Endothelial cell of umbilical vein (primary cell): ENCODE measurements around the gene SCN10A. TPM values are rescaled to one million over a fixed set of nuclear protein-coding genes. Genes with fewer than 3 reads are reported as not detected.
A peak's percentile ranks its signal among the peaks of the same experiment; 100 is the strongest.

Experiments used
- BruUV-seq: library from RNA; stranded (reverse); fragments of 400-500 nt; replicated peaks from 2 replicates; lab custom pipeline; 2021; lab: Mats Ljungman, UMichigan
- CTCF ChIA-PET: fragments of 300-600, 350-600 bp; sonication (Branson Sonifier 250); formaldehyde crosslinking; loops from one replicate; lab custom pipeline; 2021; ENCODE audit warnings: antibody characterized with exemption, inconsistent platforms; lab: Charles Lee
- POLR2A ChIA-PET: fragments of 300-600, 350-600 bp; sonication (Branson Sonifier 250); formaldehyde crosslinking; loops from one replicate; lab custom pipeline; 2021; ENCODE audit warnings: antibody characterized with exemption, inconsistent platforms; lab: Charles Lee
- DNase-seq: peaks from one replicate; pipeline ENCODE4 v3.0.0-alpha.2; 2011; ENCODE audit warnings: low read depth, low spot score
- FAIRE-seq: peaks from 2 replicates; lab custom pipeline; 2011; peaks lifted over from hg19 to GRCh38; lab: Jason Lieb, UNC
- H2AFZ ChIP-seq: 2 replicates; pipeline ENCODE4 v1.6.0; 2012; ENCODE audit warnings: low read depth, low read length, control low read depth, inconsistent platforms
- H3K27ac ChIP-seq: 2 replicates; pipeline ENCODE4 v1.5.1; 2011; ENCODE audit warnings: low read depth, mild to moderate bottlenecking, control low read depth, low read length, moderate library complexity; ENCODE audit not compliant: insufficient read depth
- H3K27me3 ChIP-seq, 2 experiments: 2 replicates each; pipeline versions ENCODE4 v1.6.0 to v1.6.1; 2011; ENCODE audit warnings: low read length in 2 of 2, mixed read lengths in 1 of 2; ENCODE audit not compliant: control insufficient read depth in 2 of 2, insufficient read depth in 2 of 2
- H3K36me3 ChIP-seq, 2 experiments: 2 replicates in 1 of 2; 3 replicates in 1 of 2; pipeline ENCODE4 v1.5.1; 2011; ENCODE audit warnings: low read length in 2 of 2, mild to moderate bottlenecking in 1 of 2, moderate library complexity in 1 of 2; ENCODE audit not compliant: control insufficient read depth in 2 of 2, insufficient read depth in 2 of 2; ENCODE audit errors: extremely low read depth in 1 of 2
- H3K4me1 ChIP-seq: 3 replicates; pipeline ENCODE4 v1.5.1; 2011; ENCODE audit warnings: mild to moderate bottlenecking, low read length; ENCODE audit not compliant: control insufficient read depth, insufficient read depth; ENCODE audit errors: extremely low read depth
- H3K4me2 ChIP-seq: 2 replicates; pipeline ENCODE4 v1.6.1; 2011; ENCODE audit warnings: low read length, control low read depth, mixed read lengths; ENCODE audit not compliant: insufficient read depth
- H3K4me3 ChIP-seq, 3 experiments: fragments of 200-600 bp in 1 of 3; sonication (generic), shearing (Covaris generic) in 1 of 3; replicated peaks in 1 of 3; 2 replicates each; pipeline ENCODE4 v1.5.1; 2011 to 2016; ENCODE audit warnings: control low read depth in 3 of 3, low read length in 3 of 3, mild to moderate bottlenecking in 2 of 3, inconsistent platforms in 1 of 3, low read depth in 1 of 3, moderate library complexity in 1 of 3; ENCODE audit not compliant: insufficient read depth in 1 of 3
- H3K79me2 ChIP-seq: 2 replicates; pipeline ENCODE4 v1.6.0; 2012; ENCODE audit warnings: low read length, inconsistent platforms; ENCODE audit not compliant: control insufficient read depth, insufficient read depth
- H3K9ac ChIP-seq: replicated peaks from 2 replicates; pipeline ENCODE3; 2011; ENCODE audit warnings: low read length, control low read depth; ENCODE audit not compliant: insufficient read depth; ENCODE audit errors: extremely low read depth
- H3K9me1 ChIP-seq: replicated peaks from 3 replicates; pipeline ENCODE4 v1.6.0; 2011; ENCODE audit warnings: mild to moderate bottlenecking, low read length; ENCODE audit not compliant: control insufficient read depth, insufficient read depth; ENCODE audit errors: extremely low read depth
- H3K9me3 ChIP-seq: replicated peaks from 2 replicates; pipeline ENCODE4 v1.5.1; 2012; ENCODE audit warnings: low read length, inconsistent platforms; ENCODE audit not compliant: control insufficient read depth, insufficient read depth
- H4K20me1 ChIP-seq: replicated peaks from 2 replicates; pipeline ENCODE3; 2011; ENCODE audit warnings: mild to moderate bottlenecking, low read length; ENCODE audit not compliant: control insufficient read depth, insufficient read depth; ENCODE audit errors: extremely low read depth
- EZH2 ChIP-seq: IDR thresholded peaks from 2 replicates; pipeline ENCODE4 v1.6.1; 2012; ENCODE audit warnings: borderline replicate concordance, low read depth, mild to moderate bottlenecking, moderate library complexity, low read length, inconsistent platforms; ENCODE audit not compliant: severe bottlenecking
- FOS ChIP-seq: IDR thresholded peaks from 2 replicates; pipeline ENCODE4 v1.6.1; 2011; ENCODE audit warnings: mild to moderate bottlenecking, low read length, moderate library complexity, borderline replicate concordance; ENCODE audit not compliant: insufficient read depth
- GATA2 ChIP-seq: IDR thresholded peaks from 2 replicates; pipeline ENCODE4 v1.7.0; 2011; ENCODE audit warnings: low read depth, mild to moderate bottlenecking, moderate library complexity, mixed read lengths, low read length; ENCODE audit not compliant: insufficient read length, insufficient read depth
- JUN ChIP-seq: IDR thresholded peaks from 2 replicates; pipeline ENCODE4 v1.6.1; 2011; ENCODE audit warnings: borderline replicate concordance, low read depth; ENCODE audit not compliant: insufficient read length, insufficient read depth
- MYC ChIP-seq: IDR thresholded peaks from one replicate; pipeline ENCODE4 v1.6.1; 2011; ENCODE audit warnings: mild to moderate bottlenecking, low read depth, low read length
- POLR2A ChIP-seq: IDR thresholded peaks from 2 replicates; pipeline ENCODE4 v1.6.1; 2012; ENCODE audit warnings: low read depth, mild to moderate bottlenecking, control low read depth, low read length
- POLR2AphosphoS5 ChIP-seq: IDR thresholded peaks from 2 replicates; pipeline ENCODE4 v1.6.1; 2012; ENCODE audit warnings: low read depth, mild to moderate bottlenecking, control low read depth, low read length, moderate library complexity; ENCODE audit not compliant: insufficient read depth
- dilution Hi-C: fragments of 300-500 bp; cut with MboI; formaldehyde crosslinking; loops from one replicate; pipeline ENCODE4 v1.15.0; 2019; ENCODE audit warnings: low sequenced_read_pairs; ENCODE audit not compliant: extremely low pct_ligation_motif_present
- intact Hi-C: fragments of 100-400 bp; cut with micrococcal nuclease; formaldehyde crosslinking; loops from one replicate; pipeline ENCODE4 v1.10.0; 2022
- polyA plus RNA-seq, 4 experiments: library from polyadenylated mRNA; depleted of rRNA in 3 of 4; stranded (reverse) in 3 of 4; unstranded in 1 of 4; fragments of >200 nt; gene quantifications; 2 replicates each; pipeline versions ENCODE4 v1.2.1 to v1.2.3, GENCODE V29; 2011 to 2012; ENCODE audit warnings: missing spikeins in 1 of 4
- total RNA-seq: library from RNA; stranded (reverse); gene quantifications from 2 replicates; pipeline ENCODE4 v1.2.3, GENCODE V29; 2021
- TF ChIP-seq, protein P1 (sequence below), 2 donors: IDR thresholded peaks; 1 replicate in 1 of 2; 2 replicates in 1 of 2; pipeline ENCODE4 v1.5.1; 2011; ENCODE audit warnings: low read length in 2 of 2, mild to moderate bottlenecking in 2 of 2, moderate library complexity in 2 of 2, control low read depth in 1 of 2, inconsistent platforms in 1 of 2, low read depth in 1 of 2; ENCODE audit not compliant: insufficient read depth in 1 of 2; ENCODE audit errors: extremely low read depth in 1 of 2
- TF ChIP-seq, protein P2 (sequence below): IDR thresholded peaks from 2 replicates; pipeline ENCODE4 v1.6.1; 2011; ENCODE audit not compliant: insufficient read depth, insufficient read length

Gene SCN10A
- total and polyA plus RNA-seq, 2 donors (not counting 3 experiments of a cell fraction or from before 2014, with no cell fraction given), result 0.07 TPM; not detected in 1

DNA sequence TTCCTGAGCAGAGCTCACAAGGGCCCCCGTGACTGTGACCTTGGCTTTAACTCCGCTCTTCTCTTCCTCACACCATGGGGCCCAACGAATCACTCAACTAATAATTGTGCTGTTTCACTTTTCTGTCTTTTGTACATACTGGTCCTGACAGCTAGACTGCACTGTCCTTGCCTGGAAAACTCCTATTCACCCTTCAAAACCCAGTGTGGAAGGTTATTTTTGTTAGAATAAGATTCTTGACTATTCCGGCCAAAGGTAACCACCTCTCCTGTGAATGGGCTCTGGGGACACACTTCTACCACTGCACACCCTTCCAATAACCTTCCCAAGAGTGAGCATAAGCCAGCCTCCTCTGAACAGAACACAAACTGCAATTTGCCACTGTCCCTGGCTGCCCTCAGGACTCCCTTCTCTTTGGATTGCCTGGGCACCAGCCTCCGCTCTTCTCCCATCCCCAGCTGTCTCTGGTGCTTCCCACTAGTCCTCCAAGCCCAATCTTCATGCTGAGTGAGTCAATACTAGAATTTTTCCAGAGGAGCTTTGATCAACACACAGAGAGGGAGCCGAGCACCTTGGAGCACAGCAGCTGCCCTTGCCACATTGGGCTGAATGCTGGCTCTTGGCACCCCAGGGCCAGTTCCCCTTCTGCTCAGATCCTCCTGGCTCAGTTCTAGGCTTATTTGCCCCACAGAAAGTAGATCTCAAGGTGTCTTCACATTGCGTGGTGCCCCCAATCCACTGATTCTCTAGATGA is 168.6 kb downstream of the SCN10A start:
- H3K36me3 ChIP-seq, result no peaks in the 10 kb centered on the region
- ChIA-PET POLR2A (no interaction called here), CTCF (interaction anchor here (0.7 to 4.8 kb wide), 24 partner anchors 8 to 353 kb away, joined by 3 to 62 read pairs (median 6); partner anchors contain the start of gene EXOG)
- no peaks in the 10 kb centered on the region for H3K9me1 ChIP-seq
- H3K4me1 ChIP-seq, result peaks cover 10% of the 10 kb centered on the region
- intact Hi-C loops, result no loop called here
- no peak overlapping the region for H3K4me2 ChIP-seq
- FAIRE-seq, result no peak
- TSS peak; percentile 17 for BruUV-seq
- H3K9me3 ChIP-seq, result no peaks in the 10 kb centered on the region
- dilution Hi-C loops, result no loop called here
- no peaks in the 10 kb centered on the region for H3K27me3 ChIP-seq
- DNase-seq, result no peak
- peaks cover 3% of the 10 kb centered on the region for H3K79me2 ChIP-seq
- no peak overlapping the region for H3K27ac ChIP-seq
- no peak overlapping the region for H3K4me3 ChIP-seq
- TF ChIP-seq POLR2AphosphoS5, result no peak
- no peak for TF ChIP-seq MYC
- no peak for TF ChIP-seq POLR2A
- TF ChIP-seq, protein P1, sequence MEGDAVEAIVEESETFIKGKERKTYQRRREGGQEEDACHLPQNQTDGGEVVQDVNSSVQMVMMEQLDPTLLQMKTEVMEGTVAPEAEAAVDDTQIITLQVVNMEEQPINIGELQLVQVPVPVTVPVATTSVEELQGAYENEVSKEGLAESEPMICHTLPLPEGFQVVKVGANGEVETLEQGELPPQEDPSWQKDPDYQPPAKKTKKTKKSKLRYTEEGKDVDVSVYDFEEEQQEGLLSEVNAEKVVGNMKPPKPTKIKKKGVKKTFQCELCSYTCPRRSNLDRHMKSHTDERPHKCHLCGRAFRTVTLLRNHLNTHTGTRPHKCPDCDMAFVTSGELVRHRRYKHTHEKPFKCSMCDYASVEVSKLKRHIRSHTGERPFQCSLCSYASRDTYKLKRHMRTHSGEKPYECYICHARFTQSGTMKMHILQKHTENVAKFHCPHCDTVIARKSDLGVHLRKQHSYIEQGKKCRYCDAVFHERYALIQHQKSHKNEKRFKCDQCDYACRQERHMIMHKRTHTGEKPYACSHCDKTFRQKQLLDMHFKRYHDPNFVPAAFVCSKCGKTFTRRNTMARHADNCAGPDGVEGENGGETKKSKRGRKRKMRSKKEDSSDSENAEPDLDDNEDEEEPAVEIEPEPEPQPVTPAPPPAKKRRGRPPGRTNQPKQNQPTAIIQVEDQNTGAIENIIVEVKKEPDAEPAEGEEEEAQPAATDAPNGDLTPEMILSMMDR (IDR thresholded peaks at IDR 0.05; ENCODE audit: extremely low read depth in 1 of 2, insufficient read depth in 1 of 2, low read depth in 1 of 2, low read length in 2 of 2), result no peak
- no peak for TF ChIP-seq JUN
- TF ChIP-seq FOS, result no peak
- no peak for TF ChIP-seq EZH2
- TF ChIP-seq, protein P2, sequence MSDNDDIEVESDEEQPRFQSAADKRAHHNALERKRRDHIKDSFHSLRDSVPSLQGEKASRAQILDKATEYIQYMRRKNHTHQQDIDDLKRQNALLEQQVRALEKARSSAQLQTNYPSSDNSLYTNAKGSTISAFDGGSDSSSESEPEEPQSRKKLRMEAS, result no peak
- TF ChIP-seq GATA2, result no peak
- H4K20me1 ChIP-seq, result no peaks in the 10 kb centered on the region
- H2AFZ ChIP-seq, result no peak overlapping the region
- no peak overlapping the region for H3K9ac ChIP-seq

Other genes starting within 250 kb of the SCN10A start
- gene SCN5A, start 166.5 kb downstream of the SCN10A start, total RNA-seq, result 13.1 and 20.0 TPM in 2 replicates
- gene SCN5A, start 166.5 kb downstream of the SCN10A start, polyA plus RNA-seq, result 2.7 and 3.1 TPM in 2 replicates
- gene SCN11A, start 235.7 kb upstream of the SCN10A start, total RNA-seq, result 0.07 TPM in 1 of 2 replicates, not detected in the other
- gene SCN11A, start 235.7 kb upstream of the SCN10A start, polyA plus RNA-seq, result 0.05 and 0.06 TPM in 2 replicates
- 25.3 and 31.2 TPM in 2 replicates for gene WDR48, start 235.8 kb upstream of the SCN10A start, total RNA-seq
- gene WDR48, start 235.8 kb upstream of the SCN10A start, polyA plus RNA-seq, result 11.5 and 13.7 TPM in 2 replicates